Erythroblast (primary cell): ENCODE measurements around the gene SCN8A.

Source experiments
- GATA1 ChIP-seq: IDR thresholded peaks from 2 replicates; pipeline ENCODE4 v1.6.1; 2011; ENCODE audit warnings: low read depth, mild to moderate bottlenecking, control low read depth, low read length, moderate library complexity
- POLR2A ChIP-seq: IDR thresholded peaks from 2 replicates; pipeline ENCODE4 v1.6.1; 2011; ENCODE audit warnings: mild to moderate bottlenecking, low read length

- TF ChIP-seq POLR2A (no peak), GATA1 (no peak)
Observed at GRCh38 chr12:51600721-51601120, 9.7 kb downstream of the SCN8A start.
